GM12875 (cell line): Measurements from ENCODE around the gene NUP85.

Experiments
- H3K4me3 ChIP-seq: one replicate; pipeline ENCODE4 v1.5.1; 2011; ENCODE audit warnings: low read depth, low read length, control low read depth
- TF ChIP-seq, protein P1 (sequence below): IDR thresholded peaks from 2 replicates; pipeline ENCODE4 v1.5.1; 2011; ENCODE audit warnings: low read depth, mild to moderate bottlenecking, control low read depth, inconsistent platforms, low read length, moderate library complexity, borderline replicate concordance; ENCODE audit not compliant: insufficient read depth

Gene NUP85

DNA sequence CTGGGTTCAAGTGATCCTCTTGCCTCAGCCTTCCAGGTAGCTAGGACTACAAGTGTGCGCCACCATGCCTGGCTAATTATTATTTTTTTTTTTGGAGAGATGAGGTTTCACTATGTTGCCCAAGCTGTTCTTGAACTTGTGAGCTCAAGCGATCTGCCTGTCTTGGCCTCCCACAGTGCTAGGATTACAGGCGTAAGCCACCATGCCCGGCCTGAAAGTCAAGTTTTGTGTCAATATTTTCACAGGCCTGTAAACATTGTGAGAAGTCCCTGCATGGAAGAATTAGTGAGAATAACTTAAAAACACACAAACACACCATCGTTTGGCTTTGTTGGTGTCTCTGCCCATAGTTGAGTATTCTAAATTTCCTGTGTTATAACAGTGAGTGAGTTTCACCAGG, 22.2 kb downstream of the NUP85 start:
- TF ChIP-seq, protein P1, sequence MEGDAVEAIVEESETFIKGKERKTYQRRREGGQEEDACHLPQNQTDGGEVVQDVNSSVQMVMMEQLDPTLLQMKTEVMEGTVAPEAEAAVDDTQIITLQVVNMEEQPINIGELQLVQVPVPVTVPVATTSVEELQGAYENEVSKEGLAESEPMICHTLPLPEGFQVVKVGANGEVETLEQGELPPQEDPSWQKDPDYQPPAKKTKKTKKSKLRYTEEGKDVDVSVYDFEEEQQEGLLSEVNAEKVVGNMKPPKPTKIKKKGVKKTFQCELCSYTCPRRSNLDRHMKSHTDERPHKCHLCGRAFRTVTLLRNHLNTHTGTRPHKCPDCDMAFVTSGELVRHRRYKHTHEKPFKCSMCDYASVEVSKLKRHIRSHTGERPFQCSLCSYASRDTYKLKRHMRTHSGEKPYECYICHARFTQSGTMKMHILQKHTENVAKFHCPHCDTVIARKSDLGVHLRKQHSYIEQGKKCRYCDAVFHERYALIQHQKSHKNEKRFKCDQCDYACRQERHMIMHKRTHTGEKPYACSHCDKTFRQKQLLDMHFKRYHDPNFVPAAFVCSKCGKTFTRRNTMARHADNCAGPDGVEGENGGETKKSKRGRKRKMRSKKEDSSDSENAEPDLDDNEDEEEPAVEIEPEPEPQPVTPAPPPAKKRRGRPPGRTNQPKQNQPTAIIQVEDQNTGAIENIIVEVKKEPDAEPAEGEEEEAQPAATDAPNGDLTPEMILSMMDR: no peak
- no peak overlapping the region for H3K4me3 ChIP-seq

DNA sequence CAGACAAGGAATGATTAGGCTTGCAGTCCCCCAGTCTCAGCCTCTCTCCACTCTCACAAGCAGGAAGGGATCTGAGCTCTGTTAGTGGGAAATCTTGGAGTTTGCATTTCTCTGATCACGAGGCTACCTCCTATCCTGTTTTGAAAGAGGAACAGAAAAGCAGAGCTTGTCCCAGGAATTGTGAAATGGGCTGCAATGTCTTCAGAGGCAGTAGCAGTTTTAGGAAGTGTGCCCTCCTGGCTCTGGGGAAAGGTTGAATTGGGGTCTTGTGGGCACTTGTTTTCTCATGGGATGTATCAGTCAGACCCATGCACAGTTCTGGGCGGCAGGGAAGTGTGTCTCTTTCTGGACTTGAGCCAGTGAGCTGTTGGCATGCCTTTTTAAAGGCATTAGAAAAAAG, 22.8 kb downstream of the NUP85 start:
- H3K4me3 ChIP-seq: no peak overlapping the region
- TF ChIP-seq, protein P1: no peak

DNA sequence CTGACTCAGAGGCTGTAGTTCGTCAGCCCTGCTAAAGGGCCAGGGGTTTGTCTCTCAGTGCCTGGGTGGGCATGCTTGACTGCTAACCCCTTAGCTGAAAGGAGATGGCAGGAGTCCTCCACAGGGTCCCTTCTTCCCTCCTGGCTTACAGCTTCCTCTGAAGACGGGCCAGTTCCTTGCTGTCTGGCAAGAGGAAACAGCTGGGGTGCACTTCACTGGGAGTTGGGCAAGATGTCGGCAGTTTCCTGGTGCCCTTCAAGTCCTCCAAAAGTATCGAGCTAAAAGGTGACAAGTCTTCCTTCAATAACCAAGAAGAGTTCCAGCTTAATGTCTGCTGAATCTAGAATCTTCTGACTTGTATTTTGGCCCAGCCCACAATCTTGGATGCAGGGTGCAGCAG, 23.4 kb downstream of the NUP85 start:
- TF ChIP-seq, protein P1: no peak
- H3K4me3 ChIP-seq: no peak overlapping the region

DNA sequence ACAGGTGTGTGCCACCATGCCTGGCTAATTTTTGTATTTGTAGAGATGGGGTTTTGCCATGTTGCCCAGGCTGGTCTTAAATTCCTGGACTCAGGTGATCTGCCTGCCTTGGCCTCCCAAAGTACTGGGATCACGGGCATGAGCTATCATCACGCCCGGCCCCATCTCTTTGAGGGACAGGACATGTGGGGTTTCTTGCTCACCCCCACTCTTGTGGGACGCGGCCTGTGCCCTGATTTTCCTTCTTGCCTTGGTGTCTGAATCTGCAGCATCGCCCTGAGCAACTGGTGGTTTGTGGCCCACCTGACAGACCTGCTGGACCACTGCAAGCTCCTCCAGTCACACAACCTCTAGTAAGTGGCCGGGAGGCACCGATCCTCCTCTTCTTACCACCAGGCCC, 25.6 kb downstream of the NUP85 start:
- no peak overlapping the region for H3K4me3 ChIP-seq
- TF ChIP-seq, protein P1: no peak

DNA sequence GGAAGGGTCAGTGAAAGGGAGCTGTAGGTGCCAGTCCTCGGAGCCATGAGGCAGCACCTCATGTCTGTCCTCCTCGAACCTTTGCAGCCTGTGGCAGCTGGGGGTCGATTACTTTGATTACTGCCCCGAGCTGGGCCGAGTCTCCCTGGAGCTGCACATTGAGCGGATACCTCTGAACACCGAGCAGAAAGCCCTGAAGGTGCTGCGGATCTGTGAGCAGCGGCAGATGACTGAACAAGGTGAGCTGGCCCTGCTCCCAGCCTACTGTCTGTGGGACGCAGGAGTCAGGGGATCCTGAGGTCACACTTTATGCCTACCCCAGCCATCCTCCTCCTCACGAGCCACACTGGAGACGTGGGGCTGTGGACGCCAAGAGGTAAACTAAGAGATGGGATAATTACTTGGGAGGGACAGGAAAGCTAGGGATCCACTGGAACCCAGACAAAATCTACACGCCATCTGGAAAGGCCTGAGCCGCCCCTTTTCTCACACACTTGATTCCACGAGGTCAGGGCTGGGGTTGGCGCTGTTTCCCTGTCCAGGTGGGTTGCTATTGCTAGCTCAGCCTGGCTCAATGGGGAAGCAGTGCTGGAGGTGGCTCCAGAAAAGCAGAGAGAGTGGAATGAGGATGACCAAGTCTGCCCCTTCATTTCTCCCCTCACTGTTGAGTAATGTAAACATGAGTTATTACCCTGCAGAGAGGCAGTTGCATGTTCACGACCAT, 26.4 kb downstream of the NUP85 start:
- TF ChIP-seq, protein P1: no peak

DNA sequence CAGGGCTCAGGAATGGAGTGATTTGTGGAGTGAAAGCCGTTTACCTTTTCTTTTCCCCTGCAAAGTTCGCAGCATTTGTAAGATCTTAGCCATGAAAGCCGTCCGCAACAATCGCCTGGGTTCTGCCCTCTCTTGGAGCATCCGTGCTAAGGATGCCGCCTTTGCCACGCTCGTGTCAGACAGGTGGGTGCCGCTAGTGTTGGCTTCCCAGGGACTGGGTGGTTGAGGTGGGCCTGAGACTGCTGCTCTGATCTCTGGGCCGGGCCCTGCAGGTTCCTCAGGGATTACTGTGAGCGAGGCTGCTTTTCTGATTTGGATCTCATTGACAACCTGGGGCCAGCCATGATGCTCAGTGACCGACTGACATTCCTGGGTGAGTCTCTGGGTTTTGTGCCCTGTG, 27.3 kb downstream of the NUP85 start:
- no peak overlapping the region for H3K4me3 ChIP-seq
- TF ChIP-seq, protein P1: no peak

More for the DNA sequence above, 26.4 kb downstream of the NUP85 start:
- no peak overlapping the region for H3K4me3 ChIP-seq
